ENCODE results near the gene CHAC2.
"Not testable (repeated sequence)": the region's sequence is repeated elsewhere in the genome, so short reads cannot be mapped to it uniquely, and the experiment has no call there.

Gene CHAC2

GRCh38 chr2:53819634-53820033 is 52.0 kb downstream of the CHAC2 start:
- Histone ChIP-seq H3K27me3 (ENCODE audit: control insufficient read depth, insufficient read depth, low read length) (no peaks in the 10 kb centered on the region), H3K9ac (ENCODE audit: low read length) (no peak overlapping the region), H3K4me3 (ENCODE audit: low read length) (no peak overlapping the region), H3K36me3 (ENCODE audit: control insufficient read depth, insufficient read depth, low read length) (no peaks in the 10 kb centered on the region), H3K4me1 (ENCODE audit: control insufficient read depth, insufficient read depth, low read length) (no peaks in the 10 kb centered on the region), H3K9me3 (ENCODE audit: control insufficient read depth, low read length) (no peaks in the 10 kb centered on the region)

DNA sequence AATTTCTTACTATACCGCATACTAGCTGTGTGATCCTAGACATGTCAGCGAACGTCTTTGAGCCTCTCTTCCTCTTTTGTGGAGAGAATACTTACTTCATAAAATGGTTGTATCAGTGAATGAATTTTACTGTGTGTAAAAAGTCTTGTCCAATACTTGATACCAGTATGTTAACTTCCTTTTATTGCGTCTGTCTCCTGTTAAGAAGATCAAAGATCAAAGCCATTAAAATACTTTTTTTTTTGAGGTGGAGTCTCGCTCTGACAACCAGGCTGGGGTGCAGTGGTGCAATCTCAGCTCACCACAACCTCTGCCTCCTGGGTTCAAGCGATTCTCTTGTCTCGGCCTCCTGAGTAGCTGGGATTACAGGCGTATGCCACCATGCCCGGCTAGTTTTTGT is 52.4 kb downstream of the CHAC2 start:
- H3K9me3 ChIP-seq (ENCODE audit: control insufficient read depth, low read length): no peaks in the 10 kb centered on the region
- H3K9ac ChIP-seq (ENCODE audit: low read length): no peak overlapping the region
- H3K36me3 ChIP-seq (ENCODE audit: control insufficient read depth, insufficient read depth, low read length): no peaks in the 10 kb centered on the region
- H3K4me1 ChIP-seq (ENCODE audit: control insufficient read depth, insufficient read depth, low read length): no peaks in the 10 kb centered on the region
- H3K27me3 ChIP-seq (ENCODE audit: control insufficient read depth, insufficient read depth, low read length): no peaks in the 10 kb centered on the region
- no peak overlapping the region for H3K4me3 ChIP-seq (ENCODE audit: low read length)

DNA sequence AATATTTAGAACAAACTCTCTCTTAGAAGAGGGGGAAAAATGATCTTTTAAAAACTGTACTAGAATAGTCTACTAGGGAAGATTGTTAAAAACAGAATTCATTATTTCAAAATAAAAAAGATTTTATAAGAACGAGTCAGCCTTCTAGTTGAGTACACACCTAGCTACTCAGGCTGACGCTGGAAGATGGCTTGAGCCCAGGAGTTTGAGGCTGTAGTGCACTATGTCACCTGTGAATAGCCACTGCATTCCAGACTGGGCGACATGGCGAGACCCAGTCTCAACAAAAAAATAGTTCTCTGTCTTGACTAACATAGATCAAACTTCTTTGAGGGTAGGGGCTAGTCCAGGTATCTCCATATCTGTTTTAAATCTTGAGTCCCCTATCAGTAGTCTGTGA is 53.1 kb downstream of the CHAC2 start:
- Histone ChIP-seq H3K4me1 (ENCODE audit: control insufficient read depth, insufficient read depth, low read length) (no peaks in the 10 kb centered on the region), H3K9ac (ENCODE audit: low read length) (no peak overlapping the region), H3K36me3 (ENCODE audit: control insufficient read depth, insufficient read depth, low read length) (no peaks in the 10 kb centered on the region), H3K9me3 (ENCODE audit: control insufficient read depth, low read length) (no peaks in the 10 kb centered on the region), H3K27me3 (ENCODE audit: control insufficient read depth, insufficient read depth, low read length) (no peaks in the 10 kb centered on the region), H3K4me3 (ENCODE audit: low read length) (no peak overlapping the region)

DNA sequence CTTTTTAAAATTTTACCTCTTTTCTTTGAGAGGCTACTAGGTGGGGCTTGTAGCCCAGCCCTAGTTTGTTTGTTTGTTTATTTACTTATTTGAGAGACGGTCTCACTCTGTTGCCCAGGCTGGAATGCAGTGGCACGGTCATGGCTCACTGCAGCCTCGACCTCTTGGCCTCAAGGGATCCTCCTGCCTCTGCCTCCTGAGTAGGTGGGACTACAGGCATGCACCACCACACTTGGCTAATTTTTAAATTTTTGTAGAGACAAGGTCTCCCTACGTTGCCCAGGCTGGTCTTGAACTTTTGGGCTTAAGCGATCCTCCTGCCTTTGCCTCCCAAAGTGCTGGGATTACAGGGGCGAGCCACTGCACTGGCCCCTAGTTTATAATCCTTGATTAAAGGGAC is 54.2 kb downstream of the CHAC2 start:
- Histone ChIP-seq H3K4me1 (ENCODE audit: control insufficient read depth, insufficient read depth, low read length) (no peaks in the 10 kb centered on the region), H3K27me3 (ENCODE audit: control insufficient read depth, insufficient read depth, low read length) (no peaks in the 10 kb centered on the region), H3K9ac (ENCODE audit: low read length) (no peak overlapping the region), H3K4me3 (ENCODE audit: low read length) (no peak overlapping the region), H3K9me3 (ENCODE audit: control insufficient read depth, low read length) (no peaks in the 10 kb centered on the region), H3K36me3 (ENCODE audit: control insufficient read depth, insufficient read depth, low read length) (no peaks in the 10 kb centered on the region)

DNA sequence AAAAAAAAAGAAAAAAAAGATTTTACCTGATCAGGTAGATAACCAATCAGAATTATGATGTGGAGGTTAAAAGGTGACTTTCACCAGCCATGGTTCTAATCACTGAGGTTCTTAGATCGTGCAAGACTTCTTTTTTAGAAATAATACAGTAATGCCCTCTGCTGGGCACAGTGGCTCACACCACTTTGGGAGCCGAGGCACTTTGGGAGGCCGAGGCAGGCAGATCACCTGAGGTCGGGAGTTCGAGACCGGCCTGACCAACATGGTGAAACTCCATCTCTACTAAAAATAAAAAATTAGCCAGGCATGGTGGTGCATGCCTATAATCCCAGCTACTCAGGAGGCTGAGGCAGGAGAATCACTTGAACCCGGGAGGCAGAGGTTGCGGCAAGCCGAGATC is 56.0 kb downstream of the CHAC2 start:
- H3K4me1 ChIP-seq (ENCODE audit: control insufficient read depth, insufficient read depth, low read length); H3K9me3 ChIP-seq (ENCODE audit: control insufficient read depth, low read length); H3K4me3 ChIP-seq (ENCODE audit: low read length); H3K9ac ChIP-seq (ENCODE audit: low read length); H3K27me3 ChIP-seq (ENCODE audit: control insufficient read depth, insufficient read depth, low read length); H3K36me3 ChIP-seq (ENCODE audit: control insufficient read depth, insufficient read depth, low read length): not testable (repeated sequence)

Measured in mucosa of stomach (tissue), 1 donor.